Transverse colon (tissue), 4 donors: ENCODE data around the gene TRIL.

Source experiments
- CTCF ChIP-seq, 5 experiments: fragments of 200-600 bp in 3 of 5; fragments of 450-650 bp in 2 of 5; sonication (generic) in 3 of 5; IDR thresholded peaks; 1 replicate in 2 of 5; 2 replicates in 3 of 5; pipeline ENCODE4 v1.5.1; 2016 to 2017; ENCODE audit warnings: antibody characterized with exemption in 5 of 5, inconsistent platforms in 3 of 5, mild to moderate bottlenecking in 2 of 5, moderate library complexity in 1 of 5
- EP300 ChIP-seq: sonication (generic); formaldehyde crosslinking; IDR thresholded peaks from one replicate; pipeline ENCODE4 v1.6.1; 2017; ENCODE audit warnings: antibody characterized with exemption, low read depth
- POLR2A ChIP-seq: fragments of 450-650 bp; IDR thresholded peaks from one replicate; pipeline ENCODE4 v1.6.1; 2016; ENCODE audit warnings: antibody characterized with exemption, mild to moderate bottlenecking, moderate library complexity
- POLR2AphosphoS5 ChIP-seq, 3 donors: sonication (generic); formaldehyde crosslinking; IDR thresholded peaks; one replicate each; pipeline ENCODE4 v1.6.1; 2016; ENCODE audit warnings: antibody characterized with exemption in 3 of 3

- TF ChIP-seq CTCF (IDR thresholded peaks at IDR 0.05) (no peak), POLR2A (no peak), POLR2AphosphoS5 (IDR thresholded peaks at IDR 0.05) (peak in 1 of 3 donors; percentile 5), EP300 (no peak)
Measured at GRCh38 chr7:28984631-28985030, 26.5 kb upstream of the TRIL start.
